HEK293 (cell line): ENCODE measurements around the gene TANGO2.
A peak's percentile ranks its signal among the peaks of the same experiment; 100 is the strongest.

Source experiments
- EGR2 ChIP-seq: fragments of 450-650 bp; formaldehyde crosslinking; IDR thresholded peaks from 2 replicates; pipeline ENCODE4 v1.5.1; 2016; ENCODE audit warnings: low read depth, missing biosample characterization, missing genetic modification characterization
- GFI1B ChIP-seq: fragments of 450-650 bp; formaldehyde crosslinking; IDR thresholded peaks from 2 replicates; pipeline ENCODE4 v1.5.1; 2016; ENCODE audit warnings: missing biosample characterization, missing genetic modification characterization
- KLF16 ChIP-seq: fragments of 450-650 bp; formaldehyde crosslinking; IDR thresholded peaks from 2 replicates; pipeline ENCODE4 v1.5.1; 2017; ENCODE audit warnings: missing biosample characterization, missing genetic modification characterization
- OSR2 ChIP-seq: fragments of 450-650 bp; formaldehyde crosslinking; IDR thresholded peaks from 2 replicates; pipeline ENCODE4 v1.5.1; 2016; ENCODE audit warnings: missing biosample characterization, missing genetic modification characterization
- OVOL3 ChIP-seq: fragments of 450-650 bp; formaldehyde crosslinking; IDR thresholded peaks from 2 replicates; pipeline ENCODE4 v1.5.1; 2016; ENCODE audit warnings: missing biosample characterization, missing genetic modification characterization
- PATZ1 ChIP-seq: fragments of 450-650 bp; formaldehyde crosslinking; IDR thresholded peaks from 2 replicates; pipeline ENCODE4 v1.5.1; 2016; ENCODE audit warnings: missing biosample characterization, missing genetic modification characterization
- PRDM4 ChIP-seq: fragments of 450-650 bp; formaldehyde crosslinking; IDR thresholded peaks from 2 replicates; pipeline ENCODE4 v1.5.1; 2017; ENCODE audit warnings: missing biosample characterization, missing genetic modification characterization
- ZBTB17 ChIP-seq: fragments of 450-650 bp; formaldehyde crosslinking; IDR thresholded peaks from 2 replicates; pipeline ENCODE4 v1.5.1; 2016; ENCODE audit warnings: missing biosample characterization, missing genetic modification characterization
- ZNF138 ChIP-seq: fragments of 450-650 bp; formaldehyde crosslinking; IDR thresholded peaks from 2 replicates; pipeline ENCODE4 v1.5.1; 2016; ENCODE audit warnings: missing biosample characterization, missing genetic modification characterization, borderline replicate concordance
- ZNF157 ChIP-seq: fragments of 450-650 bp; formaldehyde crosslinking; IDR thresholded peaks from 2 replicates; pipeline ENCODE4 v1.5.1; 2016; ENCODE audit warnings: missing biosample characterization, missing genetic modification characterization
- ZNF19 ChIP-seq: fragments of 450-650 bp; formaldehyde crosslinking; IDR thresholded peaks from 2 replicates; pipeline ENCODE4; 2016; ENCODE audit warnings: missing biosample characterization, missing genetic modification characterization, low read depth
- ZNF2 ChIP-seq: fragments of 450-650 bp; formaldehyde crosslinking; IDR thresholded peaks from 2 replicates; pipeline ENCODE4 v1.5.1; 2016; ENCODE audit warnings: missing biosample characterization, missing genetic modification characterization
- ZNF335 ChIP-seq: fragments of 450-650 bp; formaldehyde crosslinking; conservative IDR thresholded peaks from 2 replicates; pipeline ENCODE4 v1.5.1; 2016; ENCODE audit warnings: missing biosample characterization, missing genetic modification characterization
- ZNF37A ChIP-seq: fragments of 450-650 bp; IDR thresholded peaks from 2 replicates; pipeline ENCODE4 v1.5.1; 2018; ENCODE audit warnings: missing biosample characterization, missing genetic modification characterization
- ZNF394 ChIP-seq: fragments of 450-650 bp; formaldehyde crosslinking; IDR thresholded peaks from 2 replicates; pipeline ENCODE4 v1.5.1; 2016; ENCODE audit warnings: missing biosample characterization, missing genetic modification characterization, mild to moderate bottlenecking, moderate library complexity, borderline replicate concordance
- ZNF449 ChIP-seq: fragments of 450-650 bp; formaldehyde crosslinking; IDR thresholded peaks from 2 replicates; pipeline ENCODE4 v1.5.1; 2017; ENCODE audit warnings: missing biosample characterization, mild to moderate bottlenecking, missing genetic modification characterization, moderate library complexity
- ZNF530 ChIP-seq: fragments of 450-650 bp; formaldehyde crosslinking; IDR thresholded peaks from 2 replicates; pipeline ENCODE4 v1.5.1; 2016; ENCODE audit warnings: low read depth, missing biosample characterization, missing genetic modification characterization
- ZNF544 ChIP-seq: fragments of 450-650 bp; formaldehyde crosslinking; IDR thresholded peaks from 2 replicates; pipeline ENCODE4 v1.5.0; 2017; ENCODE audit warnings: missing biosample characterization, missing genetic modification characterization
- ZNF558 ChIP-seq: fragments of 450-650 bp; formaldehyde crosslinking; IDR thresholded peaks from 2 replicates; pipeline ENCODE4 v1.5.1; 2016; ENCODE audit warnings: missing biosample characterization, missing genetic modification characterization
- ZNF585B ChIP-seq: fragments of 450-650 bp; formaldehyde crosslinking; IDR thresholded peaks from 2 replicates; pipeline ENCODE4 v1.5.1; 2016; ENCODE audit warnings: missing biosample characterization, missing genetic modification characterization
- ZNF596 ChIP-seq: fragments of 450-650 bp; IDR thresholded peaks from 2 replicates; pipeline ENCODE4 v1.5.0; 2018; ENCODE audit warnings: missing biosample characterization, mild to moderate bottlenecking, missing genetic modification characterization, moderate library complexity
- ZNF624 ChIP-seq: fragments of 450-650 bp; formaldehyde crosslinking; IDR thresholded peaks from 2 replicates; pipeline ENCODE4 v1.5.1; 2017; ENCODE audit warnings: missing biosample characterization, missing genetic modification characterization
- ZNF664 ChIP-seq: fragments of 450-650 bp; formaldehyde crosslinking; IDR thresholded peaks from 2 replicates; pipeline ENCODE4 v1.5.1; 2016; ENCODE audit warnings: missing biosample characterization, missing genetic modification characterization
- ZNF768 ChIP-seq: fragments of 450-650 bp; formaldehyde crosslinking; IDR thresholded peaks from 2 replicates; pipeline ENCODE4 v1.5.1; 2018; ENCODE audit warnings: missing biosample characterization, mild to moderate bottlenecking, missing genetic modification characterization
- ZNF791 ChIP-seq: fragments of 450-650 bp; formaldehyde crosslinking; IDR thresholded peaks from 2 replicates; pipeline ENCODE4 v1.5.1; 2016; ENCODE audit warnings: missing biosample characterization, missing genetic modification characterization
- TF ChIP-seq, protein P1 (sequence below): fragments of 450-650 bp; formaldehyde crosslinking; IDR thresholded peaks from 2 replicates; pipeline ENCODE4 v1.5.1; 2016; ENCODE audit warnings: missing biosample characterization, missing genetic modification characterization
- TF ChIP-seq, protein P2 (sequence below): sonication (generic); formaldehyde crosslinking; IDR thresholded peaks from 2 replicates; pipeline ENCODE4 v1.8.1; 2022; ENCODE audit warnings: mild to moderate bottlenecking, moderate library complexity, missing genetic modification reagents
- TF ChIP-seq, protein P3 (sequence below): fragments of 450-650 bp; IDR thresholded peaks from 2 replicates; pipeline ENCODE4 v1.5.1; 2018; ENCODE audit warnings: missing biosample characterization, missing genetic modification characterization

The TANGO2 gene

GRCh38 chr22:19986410-19987341, 34.2 kb upstream of the TANGO2 start (continued):
- TF ChIP-seq ZNF449 (tag by site-specific recombination), result peak; percentile 53; the same call in 1 of the 2 replicates
- no peak for TF ChIP-seq ZNF138
- TF ChIP-seq, protein P1, sequence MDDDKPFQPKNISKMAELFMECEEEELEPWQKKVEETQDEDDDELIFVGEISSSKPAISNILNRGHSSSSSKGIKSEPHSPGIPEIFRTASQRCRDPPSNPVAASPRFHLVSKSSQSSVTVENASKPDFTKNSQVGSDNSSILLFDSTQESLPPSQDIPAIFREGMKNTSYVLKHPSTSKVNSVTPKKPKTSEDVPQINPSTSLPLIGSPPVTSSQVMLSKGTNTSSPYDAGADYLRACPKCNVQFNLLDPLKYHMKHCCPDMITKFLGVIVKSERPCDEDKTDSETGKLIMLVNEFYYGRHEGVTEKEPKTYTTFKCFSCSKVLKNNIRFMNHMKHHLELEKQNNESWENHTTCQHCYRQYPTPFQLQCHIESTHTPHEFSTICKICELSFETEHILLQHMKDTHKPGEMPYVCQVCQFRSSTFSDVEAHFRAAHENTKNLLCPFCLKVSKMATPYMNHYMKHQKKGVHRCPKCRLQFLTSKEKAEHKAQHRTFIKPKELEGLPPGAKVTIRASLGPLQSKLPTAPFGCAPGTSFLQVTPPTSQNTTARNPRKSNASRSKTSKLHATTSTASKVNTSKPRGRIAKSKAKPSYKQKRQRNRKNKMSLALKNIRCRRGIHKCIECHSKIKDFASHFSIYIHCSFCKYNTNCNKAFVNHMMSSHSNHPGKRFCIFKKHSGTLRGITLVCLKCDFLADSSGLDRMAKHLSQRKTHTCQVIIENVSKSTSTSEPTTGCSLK, result no peak
- TF ChIP-seq ZNF596, result no peak
- TF ChIP-seq, protein P2, sequence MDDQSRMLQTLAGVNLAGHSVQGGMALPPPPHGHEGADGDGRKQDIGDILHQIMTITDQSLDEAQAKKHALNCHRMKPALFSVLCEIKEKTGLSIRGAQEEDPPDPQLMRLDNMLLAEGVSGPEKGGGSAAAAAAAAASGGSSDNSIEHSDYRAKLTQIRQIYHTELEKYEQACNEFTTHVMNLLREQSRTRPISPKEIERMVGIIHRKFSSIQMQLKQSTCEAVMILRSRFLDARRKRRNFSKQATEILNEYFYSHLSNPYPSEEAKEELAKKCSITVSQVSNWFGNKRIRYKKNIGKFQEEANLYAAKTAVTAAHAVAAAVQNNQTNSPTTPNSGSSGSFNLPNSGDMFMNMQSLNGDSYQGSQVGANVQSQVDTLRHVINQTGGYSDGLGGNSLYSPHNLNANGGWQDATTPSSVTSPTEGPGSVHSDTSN, result no peak
- TF ChIP-seq, protein P3, sequence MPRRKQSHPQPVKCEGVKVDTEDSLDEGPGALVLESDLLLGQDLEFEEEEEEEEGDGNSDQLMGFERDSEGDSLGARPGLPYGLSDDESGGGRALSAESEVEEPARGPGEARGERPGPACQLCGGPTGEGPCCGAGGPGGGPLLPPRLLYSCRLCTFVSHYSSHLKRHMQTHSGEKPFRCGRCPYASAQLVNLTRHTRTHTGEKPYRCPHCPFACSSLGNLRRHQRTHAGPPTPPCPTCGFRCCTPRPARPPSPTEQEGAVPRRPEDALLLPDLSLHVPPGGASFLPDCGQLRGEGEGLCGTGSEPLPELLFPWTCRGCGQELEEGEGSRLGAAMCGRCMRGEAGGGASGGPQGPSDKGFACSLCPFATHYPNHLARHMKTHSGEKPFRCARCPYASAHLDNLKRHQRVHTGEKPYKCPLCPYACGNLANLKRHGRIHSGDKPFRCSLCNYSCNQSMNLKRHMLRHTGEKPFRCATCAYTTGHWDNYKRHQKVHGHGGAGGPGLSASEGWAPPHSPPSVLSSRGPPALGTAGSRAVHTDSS (tag by site-specific recombination), result no peak
- TF ChIP-seq ZNF530, result no peak
- TF ChIP-seq ZNF2 (tag by site-specific recombination), result no peak
- TF ChIP-seq ZNF19 (tag by site-specific recombination), result no peak
- TF ChIP-seq KLF16, result no peak; the same call in none of the 2 replicates
- TF ChIP-seq ZNF157 (tag by site-specific recombination), result no peak
- no peak for TF ChIP-seq ZNF664 (tag by site-specific recombination)
- TF ChIP-seq ZNF544, result no peak
- no peak for TF ChIP-seq ZNF37A (tag by site-specific recombination)
- no peak for TF ChIP-seq ZNF394 (tag by site-specific recombination)
- TF ChIP-seq PATZ1, result peak; percentile 86
- TF ChIP-seq OVOL3 (tag by site-specific recombination), result no peak
- no peak for TF ChIP-seq ZNF558 (tag by site-specific recombination)
- peak; percentile 87 for TF ChIP-seq OSR2 (tag by site-specific recombination)
- no peak for TF ChIP-seq ZNF791 (tag by site-specific recombination)
- TF ChIP-seq EGR2 (tag by site-specific recombination), result no peak
- peak; percentile 59 for TF ChIP-seq ZNF335 (tag by site-specific recombination)
- no peak for TF ChIP-seq ZNF624 (tag by site-specific recombination)
- TF ChIP-seq ZNF585B (tag by site-specific recombination), result no peak
- peak; percentile 63 for TF ChIP-seq ZBTB17 (tag by site-specific recombination)
- TF ChIP-seq ZNF768 (tag by site-specific recombination), result no peak; the same call in 1 of the 2 replicates
- TF ChIP-seq GFI1B, result no peak
- TF ChIP-seq PRDM4 (tag by site-specific recombination), result no peak
